CD4-positive, alpha-beta T cell treated with Interleukin-15 for 4 hours (primary cell): Measurements from ENCODE around the gene RNF151.
"Not testable (repeated sequence)": the region's sequence is repeated elsewhere in the genome, so short reads cannot be mapped to it uniquely, and the experiment has no call there.

ENCODE experiments used
- DNase-seq: peaks from one replicate; pipeline ENCODE4 v3.0.0-alpha.2; 2020; ENCODE audit warnings: low spot score

Gene RNF151

DNA sequence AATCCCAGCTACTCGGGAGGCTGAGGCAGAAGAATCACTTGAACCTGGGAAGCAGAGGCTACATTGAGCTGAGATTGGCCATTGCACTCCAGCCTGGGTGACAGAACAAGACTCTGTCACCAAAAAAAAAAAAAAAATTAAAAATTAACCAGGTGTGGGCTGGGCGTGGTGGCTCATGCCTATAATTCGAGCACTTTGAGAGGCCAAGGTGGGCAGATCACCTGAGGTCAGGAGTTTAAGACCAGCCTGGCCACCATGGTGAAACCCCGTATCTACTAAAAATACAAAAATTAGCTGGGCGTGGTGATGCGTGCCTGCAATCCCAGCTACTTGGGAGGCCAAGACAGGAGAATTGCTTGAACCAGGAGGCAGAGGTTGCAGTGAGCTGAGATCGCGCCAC lies 26.8 kb upstream of the RNF151 start:
- not testable (repeated sequence) for DNase-seq

DNA sequence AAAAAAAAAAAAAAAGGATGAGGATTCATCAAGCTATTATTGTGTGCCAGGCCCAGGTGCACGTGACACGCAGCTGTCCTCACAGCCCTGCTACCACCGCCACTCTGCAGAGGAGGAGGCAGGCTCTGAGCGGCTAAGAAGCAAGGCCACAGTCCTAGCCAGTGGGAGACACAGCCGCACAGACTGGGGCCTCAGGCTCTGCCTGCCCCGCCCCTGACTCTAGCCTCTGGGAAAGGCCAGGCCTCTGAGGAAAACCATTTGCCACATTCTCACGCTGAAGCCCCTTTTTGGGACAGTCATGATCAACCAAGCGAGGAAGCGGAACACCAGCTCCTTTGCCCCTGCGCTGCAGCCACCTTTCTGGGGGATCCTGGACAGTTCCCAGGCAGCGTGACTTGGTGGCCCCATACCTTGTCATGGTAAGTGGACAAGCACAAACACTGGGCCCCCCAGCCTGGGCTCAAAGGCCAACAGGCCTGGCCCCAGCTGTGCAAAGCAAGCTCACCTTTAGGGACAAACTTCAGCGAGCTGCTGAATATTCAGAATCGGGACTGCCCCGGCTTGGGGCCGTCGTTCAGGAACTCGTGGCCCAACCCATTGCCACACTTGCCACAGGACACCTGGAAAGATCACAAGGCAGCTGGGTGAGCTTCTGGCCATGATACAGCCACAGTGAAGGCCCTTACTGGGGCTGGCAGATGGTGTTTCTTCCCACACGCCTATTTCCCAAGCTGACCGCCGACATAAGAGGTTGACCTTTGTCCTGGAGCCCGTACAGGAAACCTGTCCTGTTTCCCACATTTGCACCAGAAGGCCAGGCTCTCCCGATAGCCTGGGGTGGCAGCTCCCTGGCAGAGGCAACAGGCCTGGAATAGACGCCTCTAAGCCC lies 26.1 kb upstream of the RNF151 start:
- DNase-seq, result no peak

DNA sequence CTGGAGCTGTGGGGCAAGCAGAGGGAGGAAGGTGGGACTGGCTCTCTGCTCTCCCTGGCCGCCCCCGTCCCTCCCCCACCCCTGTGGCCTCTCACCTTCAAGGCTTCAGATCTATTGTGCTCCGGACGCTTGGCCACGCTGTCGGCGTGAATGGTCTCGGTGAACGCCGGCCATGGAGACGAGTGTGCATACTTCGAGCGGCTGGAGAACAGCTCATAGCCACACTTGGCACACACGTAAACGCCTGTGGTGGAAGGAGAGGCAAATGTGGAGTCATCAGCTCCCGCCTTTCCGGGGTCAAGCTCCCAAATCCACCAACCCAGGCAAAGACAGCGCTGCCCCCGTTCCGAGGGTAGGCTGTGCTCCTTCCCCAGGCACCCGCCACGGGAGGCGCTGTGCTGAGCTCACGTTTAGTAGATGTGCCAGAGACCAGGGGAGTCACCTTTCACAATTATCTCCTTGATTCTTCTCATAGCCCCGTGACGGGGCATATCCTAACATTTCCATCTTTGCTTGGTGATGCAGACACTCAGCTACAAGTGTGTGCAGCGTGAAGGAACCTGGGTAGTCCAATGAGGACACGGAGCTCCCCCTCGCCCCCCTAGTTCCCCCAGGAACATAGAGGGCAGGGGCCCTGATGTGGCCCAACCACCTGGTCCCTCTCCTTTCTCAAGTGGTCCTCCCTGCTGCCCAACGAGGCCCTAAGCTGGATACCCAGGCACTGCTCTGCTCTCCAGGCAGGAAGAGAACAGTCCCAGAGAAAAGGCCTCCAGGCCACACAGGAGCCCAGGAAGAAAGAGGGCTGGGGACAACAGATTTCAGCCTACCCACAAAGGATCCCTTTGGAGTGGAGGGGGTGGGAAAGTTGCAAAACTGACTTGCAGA lies 25.3 kb upstream of the RNF151 start:
- no peak for DNase-seq

DNA sequence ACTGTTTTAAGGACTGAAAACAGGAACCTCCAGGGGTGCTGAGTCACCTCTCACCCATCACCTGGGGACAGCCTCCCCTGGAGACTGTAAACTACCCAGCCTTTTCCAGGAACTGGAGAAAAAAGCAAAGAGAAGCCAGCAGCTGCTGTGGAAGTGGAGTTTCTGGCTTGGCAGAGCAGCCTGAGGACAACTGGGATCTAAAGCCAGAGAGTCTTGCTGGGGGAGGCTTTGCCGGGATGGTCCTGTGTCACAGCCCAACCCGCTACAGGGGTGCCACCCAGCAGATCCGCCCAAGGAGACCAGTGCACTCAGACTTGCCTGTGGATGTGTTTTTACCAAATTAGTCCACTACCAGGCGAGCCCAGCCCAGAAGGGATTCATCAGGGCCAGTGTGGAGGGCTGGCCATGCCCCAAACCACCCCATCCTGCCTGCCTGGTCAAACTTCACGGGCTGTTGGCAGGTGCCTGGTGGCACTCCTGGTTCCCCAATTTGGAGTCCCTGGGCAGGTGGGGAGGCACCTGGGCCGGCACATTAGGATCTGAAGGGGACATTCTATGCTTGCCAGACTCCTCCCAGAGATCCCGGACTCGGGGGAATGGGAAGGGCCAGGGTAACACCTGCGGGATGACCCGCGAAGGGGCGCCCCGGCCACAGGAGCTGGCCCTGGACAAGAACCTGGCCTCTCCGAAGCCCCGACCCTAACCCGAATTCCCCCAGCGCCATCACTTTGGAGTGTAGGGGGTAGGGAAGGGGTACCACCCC lies 24.4 kb upstream of the RNF151 start:
- DNase-seq, result peak; percentile 19

DNA sequence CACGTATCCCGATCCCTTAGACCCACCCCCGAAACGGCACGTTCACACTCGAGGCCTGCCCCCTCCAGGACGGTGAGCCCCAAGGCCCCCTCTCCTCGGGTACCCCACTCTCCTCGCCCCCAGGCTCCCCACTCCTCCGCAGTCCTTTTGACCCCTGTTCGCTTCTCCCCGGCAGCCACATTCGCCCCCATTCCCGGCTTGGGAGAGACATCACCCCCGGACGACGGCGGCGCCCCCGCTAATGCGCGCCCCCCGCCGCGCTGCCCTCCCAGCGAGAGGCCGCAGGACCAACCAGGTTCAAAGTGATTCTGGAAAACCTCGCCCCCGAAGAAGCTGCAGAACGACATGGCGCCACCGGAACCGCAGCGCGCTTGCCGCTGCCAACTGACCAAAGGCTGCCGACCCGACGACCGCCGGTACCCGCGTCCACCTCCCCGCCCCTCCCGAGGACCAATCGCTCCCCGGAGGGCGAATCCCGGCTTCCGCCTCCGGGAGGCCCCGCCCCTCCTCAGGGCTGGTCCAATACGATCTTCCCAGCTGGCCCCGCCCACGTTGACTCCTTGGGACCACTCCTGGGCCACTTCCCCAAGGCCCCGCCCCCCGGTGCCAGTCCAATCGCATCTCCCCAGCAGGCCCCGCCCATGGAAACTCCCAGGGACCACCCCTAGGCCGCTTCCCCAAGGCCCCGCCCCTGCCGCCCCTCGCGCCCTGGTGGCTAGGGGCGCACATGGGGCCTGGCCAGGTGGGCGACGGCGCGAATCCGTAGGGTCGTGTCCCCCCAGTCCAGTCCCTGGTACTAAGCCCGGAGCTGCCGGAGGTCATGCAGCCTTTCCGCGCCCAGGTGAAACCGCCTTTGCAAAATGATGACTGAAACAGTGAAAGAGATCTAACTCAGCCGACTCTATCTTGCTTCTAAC lies 23.6 kb upstream of the RNF151 start, which contains the start of gene MSRB1:
TSS of gene MSRB1 (minus strand) at position 390 of the 917 bp plus-strand sequence. CDS start at position 347, 43 bp downstream.
- DNase-seq, result peak; percentile 98

DNA sequence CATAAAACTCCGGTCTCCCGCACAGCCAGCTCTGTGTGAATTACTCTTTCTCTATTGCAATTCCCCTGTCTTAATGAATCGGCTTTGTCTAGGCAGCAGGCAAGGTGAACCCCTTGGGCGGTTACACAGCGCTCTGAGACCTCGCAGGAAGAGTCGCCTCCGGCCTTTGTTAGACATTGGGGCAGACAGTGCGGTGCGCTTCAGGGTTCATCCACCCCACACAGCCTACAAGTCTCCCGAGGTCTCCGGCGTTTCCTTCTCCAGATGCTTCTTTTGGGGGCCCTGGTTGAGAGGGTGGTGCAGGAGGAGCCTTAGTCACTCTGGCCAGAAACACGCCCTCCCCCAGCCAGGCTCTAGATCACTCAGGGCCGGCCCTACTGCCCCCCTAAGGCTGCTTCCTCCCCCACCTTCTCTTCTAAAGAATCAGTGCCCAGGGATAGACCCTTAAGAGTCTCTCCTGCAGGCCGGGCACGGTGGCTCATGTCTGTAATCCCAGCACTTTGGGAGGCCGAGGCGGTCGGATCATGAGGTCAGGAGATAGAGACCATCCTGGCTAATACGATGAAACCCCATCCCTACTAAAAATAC lies 21.9 kb upstream of the RNF151 start:
- DNase-seq, result no peak

DNA sequence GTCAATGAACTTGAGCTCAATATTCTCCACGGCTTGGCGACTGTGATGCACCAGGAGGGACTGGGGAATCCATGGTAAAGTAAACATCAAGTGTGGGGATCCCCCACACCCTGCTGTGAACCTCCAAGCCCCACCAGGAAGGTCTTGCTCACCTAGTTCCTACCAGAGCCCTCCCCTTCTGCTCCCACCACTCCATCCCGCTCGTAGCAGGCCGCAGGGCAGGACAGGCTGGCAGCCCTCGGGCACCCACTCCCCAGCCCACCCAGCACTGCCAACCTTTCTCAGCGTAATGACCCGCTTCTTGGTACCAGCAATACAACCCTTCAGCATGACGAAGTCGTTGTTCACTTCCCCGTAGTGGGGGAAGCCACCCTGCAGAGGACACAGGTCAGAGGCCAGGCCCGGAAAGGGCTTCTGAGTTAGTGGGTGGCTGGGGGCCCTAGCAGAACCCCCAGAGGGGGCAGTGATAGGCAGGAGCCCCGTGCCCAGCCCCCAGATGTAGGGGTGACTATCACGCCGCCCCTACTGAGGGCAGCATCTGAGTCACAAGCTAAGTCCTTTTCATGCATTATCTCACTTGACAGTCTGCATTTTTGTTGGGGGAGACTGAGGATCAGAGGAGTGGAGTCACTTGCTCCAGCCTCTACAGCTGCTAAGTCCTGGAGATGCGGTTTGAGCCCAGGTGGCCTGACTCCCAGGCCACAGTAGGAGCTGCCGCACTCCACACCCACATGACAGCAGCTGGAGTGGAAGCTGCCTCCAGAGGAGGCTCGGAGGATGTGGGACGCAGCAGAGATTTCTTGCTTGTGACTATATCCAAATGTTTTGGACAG lies 20.9 kb upstream of the RNF151 start:
- no peak for DNase-seq

DNA sequence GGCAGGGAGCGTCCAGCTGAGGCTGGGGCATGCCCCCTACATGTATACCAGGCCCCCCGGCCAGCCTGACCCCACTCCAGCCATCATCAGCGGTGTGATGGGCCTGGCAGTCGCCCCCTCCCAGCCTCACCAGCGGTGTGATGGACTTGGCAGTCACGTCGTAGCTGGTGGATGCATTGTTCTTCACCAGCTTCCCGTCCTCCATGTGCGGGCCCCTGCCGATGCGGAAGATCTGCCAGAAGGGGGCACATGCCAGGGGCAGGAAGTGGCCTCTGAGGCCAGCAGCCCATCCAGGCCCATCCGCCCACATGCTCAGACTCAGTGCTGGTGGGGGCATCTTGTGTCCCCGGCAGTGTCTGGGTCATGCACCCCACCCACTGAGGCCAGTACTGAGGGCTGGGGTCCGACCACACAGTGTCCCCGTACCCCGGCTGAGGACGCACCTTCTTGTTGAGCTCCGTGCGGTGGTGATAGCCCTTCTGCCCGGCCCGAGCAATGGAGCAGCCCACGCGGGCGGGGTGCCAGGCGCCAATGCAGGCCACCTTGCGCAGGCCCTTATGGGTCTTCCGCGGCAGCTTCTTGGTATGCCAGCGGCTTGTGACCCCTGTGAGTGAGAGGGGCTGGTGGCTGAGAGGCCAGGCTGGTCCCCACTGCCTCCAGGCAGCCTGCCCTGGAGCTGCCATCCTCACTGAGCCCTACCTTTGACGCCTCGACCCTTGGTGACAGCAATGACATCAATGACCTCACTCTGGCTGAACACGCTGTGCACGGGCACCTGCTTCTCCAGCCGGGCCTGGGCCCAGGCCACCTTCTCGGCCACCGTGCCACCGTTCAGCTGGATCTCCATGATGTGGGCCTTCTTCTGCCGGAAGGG lies 19.9 kb upstream of the RNF151 start:
- DNase-seq, result no peak

DNA sequence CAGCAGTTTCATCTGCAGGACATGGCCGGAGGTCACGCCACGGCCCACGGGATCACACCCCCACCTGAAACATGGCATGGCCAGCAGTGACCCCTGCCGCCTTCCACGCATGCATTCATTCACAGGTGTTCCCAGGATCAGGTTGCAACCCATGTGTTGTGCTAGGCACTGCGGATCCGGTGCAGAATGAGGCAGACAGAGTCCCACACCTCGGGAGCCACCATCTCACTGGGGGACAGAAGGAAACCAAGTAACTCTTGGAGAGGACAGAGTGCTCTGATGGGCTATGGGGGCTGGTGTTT lies 19.3 kb upstream of the RNF151 start:
- DNase-seq, result no peak

DNA sequence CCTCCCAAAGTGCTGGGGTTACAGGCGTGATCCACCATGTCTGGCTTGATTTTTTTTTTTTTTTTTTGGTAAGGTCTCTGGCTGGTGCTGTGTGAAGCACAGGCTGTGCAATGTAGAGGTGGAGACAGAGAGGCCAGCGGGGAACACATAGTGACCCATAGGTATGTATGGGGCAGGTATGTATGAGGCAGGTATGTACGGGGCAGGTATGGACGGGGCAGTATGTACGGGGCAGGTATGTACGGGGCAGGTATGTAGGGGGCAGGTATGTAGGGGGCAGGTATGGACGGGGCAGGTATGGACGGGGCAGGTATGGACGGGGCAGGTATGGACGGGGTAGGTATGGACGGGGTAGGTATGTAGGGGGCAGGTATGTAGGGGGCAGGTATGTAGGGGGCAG lies 17.1 kb upstream of the RNF151 start:
- DNase-seq, result no peak

DNA sequence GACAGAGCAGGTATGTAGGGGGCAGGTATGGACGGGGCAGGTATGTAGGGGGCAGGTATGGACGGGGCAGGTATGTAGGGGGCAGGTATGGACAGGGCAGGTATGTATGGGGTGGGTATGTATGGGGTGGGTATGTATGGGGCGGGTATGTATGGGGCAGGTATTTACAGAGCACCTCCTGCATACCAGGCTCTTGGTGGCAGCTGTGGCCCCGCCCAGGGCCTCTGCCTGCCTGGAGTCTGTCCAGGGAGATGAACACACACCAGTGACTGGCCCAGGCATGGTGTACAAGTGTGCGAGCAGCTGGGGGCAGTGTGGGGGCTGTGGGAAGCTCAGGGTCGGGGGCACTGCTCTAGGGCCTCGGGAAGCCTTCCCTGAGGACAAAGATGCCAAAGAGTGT lies 16.6 kb upstream of the RNF151 start:
- DNase-seq, result no peak

DNA sequence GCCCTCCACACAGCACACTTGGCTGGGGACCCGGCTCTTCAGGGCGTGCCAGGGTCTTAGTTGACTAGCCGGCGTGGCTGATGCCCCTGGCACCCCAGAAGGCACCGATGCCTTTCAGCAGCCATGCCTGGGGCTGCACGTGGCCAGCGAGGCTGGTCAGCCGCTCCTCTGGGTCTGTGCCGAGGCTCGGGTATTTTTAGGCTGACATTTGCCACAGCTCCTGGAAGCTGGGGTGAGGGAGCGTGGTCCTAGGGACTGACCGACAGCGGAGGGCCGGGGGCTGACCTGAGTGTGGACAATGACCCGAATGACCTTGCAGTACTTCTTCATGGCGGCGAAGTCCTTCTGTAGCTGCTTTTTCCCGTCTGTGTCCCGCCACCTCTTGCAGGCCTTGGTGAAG lies 16.1 kb upstream of the RNF151 start:
- DNase-seq, result no peak

DNA sequence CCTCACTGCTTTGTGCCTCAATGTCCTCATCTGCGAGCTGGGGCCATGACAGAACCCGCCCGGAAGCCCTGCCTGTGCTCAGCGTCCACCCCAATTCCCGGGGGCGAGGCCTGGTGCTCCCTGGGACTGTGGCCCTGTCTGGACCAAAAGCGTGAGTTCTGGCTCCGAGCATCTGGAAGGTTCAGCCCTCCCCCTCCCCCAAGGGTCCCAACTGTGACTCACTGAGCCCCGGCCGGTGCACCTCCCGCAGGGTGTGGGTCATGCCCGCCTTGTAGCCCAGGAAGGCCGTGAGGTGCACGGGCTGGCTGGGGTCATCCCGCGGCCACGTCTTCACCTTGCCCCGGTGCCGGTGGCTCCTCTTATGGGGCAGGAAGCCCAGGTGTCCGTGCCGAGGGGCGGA lies 12.9 kb upstream of the RNF151 start:
- no peak for DNase-seq

DNA sequence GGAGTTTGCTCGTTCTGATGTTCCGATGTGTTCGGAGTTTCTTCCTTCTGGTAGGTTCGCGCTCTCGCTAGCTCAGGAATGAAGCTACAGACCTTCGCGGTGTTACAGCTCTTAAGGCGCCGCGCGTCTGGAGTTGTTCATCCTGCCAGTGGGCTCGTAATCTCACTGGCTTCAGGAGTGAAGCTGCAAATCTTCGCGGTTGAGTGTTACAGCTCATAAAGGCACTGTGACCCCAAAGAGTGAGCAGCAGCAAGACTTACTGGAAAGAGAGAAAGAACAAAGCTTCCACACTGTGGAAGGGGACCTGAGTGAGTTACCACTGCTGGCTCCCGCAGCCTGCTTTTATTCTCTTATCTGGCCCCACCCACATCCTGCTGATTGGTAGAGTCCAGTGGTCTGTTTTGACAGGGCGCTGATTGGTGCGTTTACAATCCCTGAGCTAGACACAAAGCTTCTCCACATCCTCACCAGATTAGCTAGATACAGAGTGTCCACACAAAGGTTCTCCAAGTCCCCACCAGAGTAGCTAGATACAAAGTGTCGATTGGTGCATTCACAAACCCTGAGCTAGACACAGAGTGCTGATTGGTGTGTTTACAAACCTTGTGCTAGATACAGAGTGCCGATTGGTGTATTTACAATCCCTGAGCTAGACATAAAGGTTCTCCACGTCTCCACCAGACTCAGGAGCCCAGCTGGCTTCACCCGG lies 9.1 kb upstream of the RNF151 start:
- not testable (repeated sequence) for DNase-seq

DNA sequence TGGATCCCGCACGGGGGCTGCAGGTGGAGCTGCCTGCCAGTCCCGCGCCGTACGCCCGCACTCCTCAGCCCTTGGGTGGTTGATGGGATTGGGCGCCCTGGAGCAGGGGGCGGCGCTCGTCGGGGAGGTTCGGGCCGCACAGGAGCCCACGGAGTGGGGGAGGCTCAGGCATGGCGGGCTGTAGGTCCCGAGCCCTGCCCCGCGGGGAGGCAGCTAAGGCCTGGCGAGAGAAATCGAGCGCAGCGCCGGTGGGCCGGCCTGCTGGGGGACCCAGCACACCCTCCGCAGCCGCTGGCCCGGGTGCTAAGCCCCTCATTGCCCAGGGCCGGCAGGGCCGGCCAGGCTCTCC lies 8.5 kb upstream of the RNF151 start:
- DNase-seq, result not testable (repeated sequence)

DNA sequence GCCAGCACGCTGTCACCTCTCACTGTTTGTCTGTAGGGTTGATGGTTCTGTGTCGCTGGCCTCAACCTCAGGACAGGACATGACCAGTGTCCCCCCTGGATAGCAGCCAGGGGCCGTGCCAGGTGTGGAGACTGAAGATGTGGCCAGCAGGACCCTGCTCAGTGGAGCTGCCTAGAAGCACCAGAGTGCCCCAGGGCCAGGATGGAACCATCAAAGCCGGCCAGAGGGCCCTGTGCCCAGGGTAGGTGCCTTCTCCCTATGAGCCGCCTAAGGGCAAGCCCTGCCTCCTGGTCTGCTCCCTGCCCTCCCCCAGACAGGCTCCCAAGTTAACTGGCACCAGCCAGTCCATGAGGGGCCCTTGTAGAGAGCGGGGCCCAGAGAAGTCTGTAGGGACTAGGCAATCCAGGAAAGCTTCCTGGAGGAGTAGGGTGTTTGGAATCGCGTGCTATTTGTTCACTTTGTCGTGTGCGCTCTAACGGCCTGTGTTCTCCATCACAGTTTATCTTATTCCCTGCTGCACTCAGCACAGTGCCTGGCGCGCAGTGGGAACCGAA lies 7.9 kb upstream of the RNF151 start:
- no peak for DNase-seq

DNA sequence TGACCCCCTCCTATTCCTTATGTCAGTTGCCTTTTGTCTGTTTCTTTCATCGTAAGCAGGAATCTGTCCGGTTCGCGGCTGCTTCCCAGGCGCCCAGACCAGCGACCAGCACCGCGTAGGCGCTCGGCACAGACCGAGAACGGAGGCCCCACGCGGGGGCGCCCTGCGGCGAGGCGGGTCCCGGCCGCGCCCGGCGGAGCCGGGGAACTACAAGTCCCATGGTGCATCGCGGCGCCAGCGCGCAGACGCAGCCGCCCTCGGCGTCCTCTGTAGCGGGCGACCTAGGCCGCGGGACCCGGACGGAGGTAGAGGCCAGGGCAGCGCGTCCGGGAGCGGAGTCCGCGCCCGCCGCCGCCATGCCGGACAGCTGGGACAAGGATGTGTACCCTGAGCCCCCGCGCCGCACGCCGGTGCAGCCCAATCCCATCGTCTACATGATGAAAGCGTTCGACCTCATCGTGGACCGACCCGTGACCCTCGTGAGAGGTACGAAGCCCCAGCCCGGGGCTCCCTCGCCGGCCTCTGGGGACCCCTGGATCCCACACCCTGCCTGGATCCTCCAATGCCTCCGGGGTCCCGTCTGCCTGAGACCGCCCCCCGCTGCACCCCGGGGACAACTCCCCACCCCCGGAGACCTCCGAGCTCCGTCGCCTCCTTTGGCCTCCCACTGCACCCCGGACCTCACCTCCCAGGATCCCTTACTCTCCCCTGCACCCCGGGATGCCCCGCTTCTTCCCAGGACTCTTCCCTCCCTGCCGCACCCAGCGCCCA lies 7.2 kb upstream of the RNF151 start, which contains the start of gene NDUFB10:
TSS of gene NDUFB10 (plus strand) at position 270 of the 771 bp plus-strand sequence. CDS start at position 357, 87 bp downstream.
- peak; percentile 89 for DNase-seq
